Measurements from ENCODE around the gene CEP76.

DNA sequence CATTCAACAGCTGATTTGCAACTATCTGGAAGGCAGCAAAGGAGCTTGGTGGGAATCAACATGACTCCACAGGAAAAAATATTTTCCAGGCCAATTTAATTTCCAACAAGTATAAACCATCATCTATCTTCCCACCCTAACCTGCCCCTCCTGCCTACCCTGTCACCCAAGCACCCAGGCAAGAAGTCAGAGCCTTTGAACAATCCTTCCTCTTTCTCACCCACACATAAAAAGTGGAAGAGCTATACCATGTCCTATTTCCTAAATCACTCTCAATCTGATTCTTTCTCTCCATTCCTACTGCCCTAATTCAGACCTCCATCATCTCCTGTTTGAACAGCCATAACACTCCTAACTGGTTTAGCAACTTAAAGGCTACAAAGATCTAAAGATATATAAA, 57.3 kb downstream of the CEP76 start:
- no peak for TF ChIP-seq POLR2A (IDR thresholded peaks at IDR 0.05)
- no peak for TF ChIP-seq POLR2AphosphoS5 (IDR thresholded peaks at IDR 0.05)
- TF ChIP-seq, protein P1, sequence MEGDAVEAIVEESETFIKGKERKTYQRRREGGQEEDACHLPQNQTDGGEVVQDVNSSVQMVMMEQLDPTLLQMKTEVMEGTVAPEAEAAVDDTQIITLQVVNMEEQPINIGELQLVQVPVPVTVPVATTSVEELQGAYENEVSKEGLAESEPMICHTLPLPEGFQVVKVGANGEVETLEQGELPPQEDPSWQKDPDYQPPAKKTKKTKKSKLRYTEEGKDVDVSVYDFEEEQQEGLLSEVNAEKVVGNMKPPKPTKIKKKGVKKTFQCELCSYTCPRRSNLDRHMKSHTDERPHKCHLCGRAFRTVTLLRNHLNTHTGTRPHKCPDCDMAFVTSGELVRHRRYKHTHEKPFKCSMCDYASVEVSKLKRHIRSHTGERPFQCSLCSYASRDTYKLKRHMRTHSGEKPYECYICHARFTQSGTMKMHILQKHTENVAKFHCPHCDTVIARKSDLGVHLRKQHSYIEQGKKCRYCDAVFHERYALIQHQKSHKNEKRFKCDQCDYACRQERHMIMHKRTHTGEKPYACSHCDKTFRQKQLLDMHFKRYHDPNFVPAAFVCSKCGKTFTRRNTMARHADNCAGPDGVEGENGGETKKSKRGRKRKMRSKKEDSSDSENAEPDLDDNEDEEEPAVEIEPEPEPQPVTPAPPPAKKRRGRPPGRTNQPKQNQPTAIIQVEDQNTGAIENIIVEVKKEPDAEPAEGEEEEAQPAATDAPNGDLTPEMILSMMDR (IDR thresholded peaks at IDR 0.05) = no peak
- TF ChIP-seq EP300 (IDR thresholded peaks at IDR 0.05) = no peak

Measured in sigmoid colon (tissue), 4 donors.